ENCODE data around the gene VSIG10L. TPM values are rescaled to one million over a fixed set of nuclear protein-coding genes. Genes with fewer than 3 reads are reported as not detected.

VSIG10L gene
- polyA plus RNA-seq, 4 donors = 1.4 to 6.0 (median 2.4) TPM

GRCh38 chr19:51282335-51282734 is 59.6 kb downstream of the VSIG10L start:
- 71 to 84% (median 82%) methylated on average over 4 of the region's 4 CpGs for WGBS, 3 donors
- Histone ChIP-seq H3K4me1 (ENCODE audit: control insufficient read depth in 3 of 3, insufficient read depth in 2 of 3, low read depth in 1 of 3, low read length in 2 of 3) (no peaks in the 10 kb centered on the region), H3K27me3 (ENCODE audit: control insufficient read depth in 3 of 3, insufficient read depth in 3 of 3, low read length in 3 of 3) (peaks cover 0 to 2% (median 0%) of the 10 kb centered on the region in 3 donors), H3K36me3 (ENCODE audit: control insufficient read depth in 3 of 3, insufficient read depth in 2 of 3, low read depth in 1 of 3, low read length in 3 of 3) (no peaks in the 10 kb centered on the region), H3K27ac (ENCODE audit: low read depth in 1 of 3, low read length in 2 of 3) (no peak overlapping the region), H3K4me3 (ENCODE audit: low read depth in 1 of 3, low read length in 3 of 3) (no peak overlapping the region), H3K9me3 (ENCODE audit: control insufficient read depth in 2 of 2, insufficient read depth in 1 of 2, low read depth in 1 of 2, low read length in 1 of 2) (no peaks in the 10 kb centered on the region)
- no peak for DNase-seq
- no peak for FAIRE-seq

Other genes with a start within 250 kb of the VSIG10L start
- gene CTU1, start 233.7 kb downstream of the VSIG10L start, polyA plus RNA-seq = 1 to 10 TPM; 1.3 to 4.0 (median 2.3) TPM
- gene SIGLEC9, start 217.2 kb downstream of the VSIG10L start, polyA plus RNA-seq = 1 to 10 TPM in 2 of 4 donors, under 1 TPM in 2; 0.81 to 3.4 (median 1.0) TPM
- 1 to 10 TPM in 3 of 4 donors, under 1 TPM in 1; 0.45 to 1.9 (median 1.3) TPM for gene SIGLEC7, start 199.8 kb downstream of the VSIG10L start, polyA plus RNA-seq
- gene CD33, start 117.1 kb downstream of the VSIG10L start, polyA plus RNA-seq = 1 to 10 TPM in 3 of 4 donors, under 1 TPM in 1; 0.67 to 5.2 (median 4.5) TPM
- gene SIGLECL1, start 91.1 kb downstream of the VSIG10L start, polyA plus RNA-seq = not detected
- 1 to 10 TPM in 2 of 4 donors, not detected in 2; 1.1 to 1.3 TPM for gene IGLON5, start 30.5 kb downstream of the VSIG10L start, polyA plus RNA-seq
- 100 to 1,000 TPM; 178 to 412 (median 249) TPM for gene ETFB, start 24.2 kb upstream of the VSIG10L start, polyA plus RNA-seq
- gene CLDND2, start 26.9 kb upstream of the VSIG10L start, polyA plus RNA-seq = 1 to 10 TPM in 2 of 4 donors, under 1 TPM in 1, not detected in 1; 0.25 to 4.1 (median 2.0) TPM
- 1 to 10 TPM; 3.6 to 6.7 (median 5.5) TPM for gene NKG7, start 30.5 kb upstream of the VSIG10L start, polyA plus RNA-seq
- gene LIM2, start 45.8 kb upstream of the VSIG10L start, polyA plus RNA-seq = under 1 TPM in 1 of 4 donors, not detected in 3; 0.04 TPM
- gene C19orf84, start 48.5 kb upstream of the VSIG10L start, polyA plus RNA-seq = 1 to 10 TPM in 1 of 4 donors, not detected in 3; 3.5 TPM
- 1 to 10 TPM; 1.3 to 10.0 (median 2.2) TPM for gene SIGLEC10, start 75.5 kb upstream of the VSIG10L start, polyA plus RNA-seq
- gene SIGLEC8, start 116.3 kb upstream of the VSIG10L start, polyA plus RNA-seq = 1 to 10 TPM in 1 of 4 donors, under 1 TPM in 2, not detected in 1; 0.22 to 1.1 (median 0.59) TPM
- gene CEACAM18, start 136.4 kb upstream of the VSIG10L start, polyA plus RNA-seq = 1 to 10 TPM in 2 of 4 donors, under 1 TPM in 2; 0.10 to 5.8 (median 1.9) TPM
- 1 to 10 TPM in 2 of 4 donors, under 1 TPM in 1, not detected in 1; 0.33 to 5.7 (median 2.0) TPM for gene SIGLEC12, start 159.7 kb upstream of the VSIG10L start, polyA plus RNA-seq
- gene SIGLEC6, start 189.5 kb upstream of the VSIG10L start, polyA plus RNA-seq = under 1 TPM in 2 of 4 donors, not detected in 2; 0.09 to 0.76 TPM
- 1 to 10 TPM; 1.6 to 8.9 (median 2.2) TPM for gene ZNF175, start 229.1 kb upstream of the VSIG10L start, polyA plus RNA-seq

Measured in small intestine (tissue), 7 donors.